ENCODE measurements around the gene DNAH9. TPM values are rescaled to one million over a fixed set of nuclear protein-coding genes. Genes with fewer than 3 reads are reported as not detected.

DNAH9 gene
- total and polyA plus RNA-seq, 2 donors from 2014 or later = 3.7 to 6.9 TPM

- H3K9me3 ChIP-seq (ENCODE audit: control insufficient read depth in 2 of 3, insufficient read depth in 1 of 3, low read length in 3 of 3) = no peaks in the 10 kb centered on the region
- DNase-seq = peak in 2 of 5 donors; percentile 50 to 55
- FAIRE-seq = peak; percentile 60
- intact Hi-C loops (cut with DNase I) = no loop called here
- no peak overlapping the region for H3K27ac ChIP-seq (ENCODE audit: low read depth in 2 of 2, low read length in 2 of 2)
- no peak overlapping the region for H3K9ac ChIP-seq (ENCODE audit: low read length in 3 of 3)
- peaks cover 0 to 22% (median 21%) of the 10 kb centered on the region in 3 donors for H3K36me3 ChIP-seq (ENCODE audit: control insufficient read depth in 2 of 3, insufficient read depth in 3 of 3, low read length in 3 of 3)
- H3K27me3 ChIP-seq (ENCODE audit: control insufficient read depth, insufficient read depth, low read length) = no peaks in the 10 kb centered on the region
- no peaks in the 10 kb centered on the region for H3K4me1 ChIP-seq (ENCODE audit: control insufficient read depth in 2 of 3, insufficient read depth in 2 of 3, low read depth in 1 of 3, low read length in 3 of 3)
- H3K4me3 ChIP-seq (ENCODE audit: low read length in 3 of 3) = no peak overlapping the region
- peak; percentile 45 for TF ChIP-seq CTCF (IDR thresholded peaks at IDR 0.05; ENCODE audit: borderline replicate concordance, extremely low read depth, insufficient read depth)
Measured at GRCh38 chr17:11986942-11987329, 388.7 kb downstream of the DNAH9 start.

- no peaks in the 10 kb centered on the region for H3K27me3 ChIP-seq (ENCODE audit: control insufficient read depth, insufficient read depth, low read length)
- DNase-seq (no peak), FAIRE-seq (no peak)
- H3K9ac ChIP-seq (ENCODE audit: low read length in 3 of 3) = no peak overlapping the region
- no peak overlapping the region for H3K27ac ChIP-seq (ENCODE audit: low read depth in 2 of 2, low read length in 2 of 2)
- H3K4me1 ChIP-seq (ENCODE audit: control insufficient read depth in 2 of 3, insufficient read depth in 2 of 3, low read depth in 1 of 3, low read length in 3 of 3) = no peaks in the 10 kb centered on the region
- intact Hi-C loops (cut with DNase I) = no loop called here
- H3K36me3 ChIP-seq (ENCODE audit: control insufficient read depth in 2 of 3, insufficient read depth in 3 of 3, low read length in 3 of 3) = peaks cover 0 to 13% (median 13%) of the 10 kb centered on the region in 3 donors
- no peaks in the 10 kb centered on the region for H3K9me3 ChIP-seq (ENCODE audit: control insufficient read depth in 2 of 3, insufficient read depth in 1 of 3, low read length in 3 of 3)
- TF ChIP-seq CTCF (IDR thresholded peaks at IDR 0.05; ENCODE audit: borderline replicate concordance, extremely low read depth, insufficient read depth) = no peak
- H3K4me3 ChIP-seq (ENCODE audit: low read length in 3 of 3) = no peak overlapping the region
Measured at GRCh38 chr17:11990363-11990983, 392.2 kb downstream of the DNAH9 start.

- H3K9ac ChIP-seq (ENCODE audit: low read length in 3 of 3) = no peak overlapping the region
- H3K27me3 ChIP-seq (ENCODE audit: control insufficient read depth, insufficient read depth, low read length) = no peaks in the 10 kb centered on the region
- no peak overlapping the region for H3K27ac ChIP-seq (ENCODE audit: low read depth in 2 of 2, low read length in 2 of 2)
- H3K9me3 ChIP-seq (ENCODE audit: control insufficient read depth in 2 of 3, insufficient read depth in 1 of 3, low read length in 3 of 3) = no peaks in the 10 kb centered on the region
- intact Hi-C loops (cut with DNase I) = no loop called here
- DNase-seq (no peak), FAIRE-seq (no peak)
- H3K36me3 ChIP-seq (ENCODE audit: control insufficient read depth in 2 of 3, insufficient read depth in 3 of 3, low read length in 3 of 3) = peaks cover 0 to 13% (median 13%) of the 10 kb centered on the region in 3 donors
- no peak for TF ChIP-seq CTCF (IDR thresholded peaks at IDR 0.05; ENCODE audit: borderline replicate concordance, extremely low read depth, insufficient read depth)
- H3K4me1 ChIP-seq (ENCODE audit: control insufficient read depth in 2 of 3, insufficient read depth in 2 of 3, low read depth in 1 of 3, low read length in 3 of 3) = peaks cover 0 to under 1% (median 0%) of the 10 kb centered on the region in 3 donors
- no peak overlapping the region for H3K4me3 ChIP-seq (ENCODE audit: low read length in 3 of 3)
Measured at GRCh38 chr17:11991461-11991860, 393.2 kb downstream of the DNAH9 start.
